IMR-90 (cell line): ENCODE data around the gene SH3RF3. TPM values are rescaled to one million over a fixed set of nuclear protein-coding genes. Genes with fewer than 3 reads are reported as not detected.
A peak's percentile ranks its signal among the peaks of the same experiment; 100 is the strongest.

Source experiments
- ATAC-seq: fragments of 200-7000 bp; cut with Tn5 transposase; 2 replicates; pipeline ENCODE4 v1.9.1; 2020; ENCODE audit warnings: low read depth, mild to moderate bottlenecking, moderate library complexity
- BruUV-seq: library from RNA; stranded (reverse); fragments of 400-500 nt; replicated peaks from 2 replicates; lab custom pipeline; 2021; lab: Mats Ljungman, UMichigan
- CTCF ChIA-PET: fragments of 300-600 bp; formaldehyde crosslinking; extraction: SDS; loops from one replicate; lab custom pipeline; 2021; ENCODE audit warnings: antibody characterized with exemption; lab: Yijun Ruan, JAX
- POLR2A ChIA-PET: fragments of 300-600 bp; sonication (Branson Sonifier 250); formaldehyde crosslinking; loops from one replicate; lab custom pipeline; 2022; ENCODE audit warnings: antibody characterized with exemption; ENCODE audit not compliant: unreplicated experiment; lab: Charles Lee
- DNase-seq: peaks from one replicate; pipeline ENCODE4 v3.0.0; 2013
- H2AFZ ChIP-seq: replicated peaks from 2 replicates; pipeline ENCODE3; 2013; ENCODE audit warnings: low read length, mild to moderate bottlenecking; ENCODE audit not compliant: poor library complexity
- H2AK5ac ChIP-seq: 2 replicates; pipeline ENCODE4 v1.6.1; 2013; ENCODE audit warnings: low read depth, low read length, inconsistent platforms
- H2AK9ac ChIP-seq: replicated peaks from 2 replicates; pipeline ENCODE3; 2013; ENCODE audit warnings: mild to moderate bottlenecking, low read depth, low read length, moderate library complexity; ENCODE audit not compliant: poor library complexity
- H2BK120ac ChIP-seq: 2 replicates; pipeline ENCODE4 v1.6.1; 2013; ENCODE audit warnings: low read depth, low read length, inconsistent platforms
- H2BK15ac ChIP-seq: 3 replicates; pipeline ENCODE4 v1.6.1; 2013; ENCODE audit warnings: low read depth, low read length, inconsistent platforms
- H2BK20ac ChIP-seq: 2 replicates; pipeline ENCODE4 v1.6.1; 2013; ENCODE audit warnings: low read depth, mild to moderate bottlenecking, inconsistent platforms, low read length, moderate library complexity
- H2BK5ac ChIP-seq: 2 replicates; pipeline ENCODE4 v1.6.1; 2013; ENCODE audit warnings: mild to moderate bottlenecking, low read depth, low read length, inconsistent platforms; ENCODE audit not compliant: poor library complexity, severe bottlenecking
- H3K14ac ChIP-seq: replicated peaks from 2 replicates; pipeline ENCODE4 v1.6.1; 2013; ENCODE audit warnings: low read depth, low read length, inconsistent platforms
- H3K18ac ChIP-seq: 2 replicates; pipeline ENCODE4 v1.6.1; 2013; ENCODE audit warnings: low read depth, low read length, control low read depth
- H3K23ac ChIP-seq: 2 replicates; pipeline ENCODE4 v1.6.1; 2013; ENCODE audit warnings: low read depth, low read length, inconsistent platforms
- H3K27ac ChIP-seq: 2 replicates; pipeline ENCODE4 v1.5.1; 2013; ENCODE audit warnings: mild to moderate bottlenecking, control low read depth, low read length; ENCODE audit not compliant: insufficient read depth
- H3K27me3 ChIP-seq: 2 replicates; pipeline ENCODE4 v1.6.1; 2013; ENCODE audit warnings: low read length; ENCODE audit not compliant: control insufficient read depth, insufficient read depth
- H3K36me3 ChIP-seq: 2 replicates; pipeline ENCODE4 v1.6.1; 2013; ENCODE audit warnings: low read length, mixed read lengths; ENCODE audit not compliant: control insufficient read depth, insufficient read depth
- H3K4ac ChIP-seq: 2 replicates; pipeline ENCODE4 v1.6.1; 2013; ENCODE audit warnings: low read depth, low read length, inconsistent platforms
- H3K4me1 ChIP-seq: 2 replicates; pipeline ENCODE4 v1.6.1; 2013; ENCODE audit warnings: low read length, mixed read lengths; ENCODE audit not compliant: control insufficient read depth, insufficient read depth
- H3K4me2 ChIP-seq: 2 replicates; pipeline ENCODE4 v1.6.1; 2013; ENCODE audit warnings: low read depth, mild to moderate bottlenecking, control low read depth, low read length, moderate library complexity
- H3K4me3 ChIP-seq: 2 replicates; pipeline ENCODE4 v1.5.1; 2013; ENCODE audit warnings: low read depth, mild to moderate bottlenecking, control low read depth, low read length, moderate library complexity; ENCODE audit not compliant: insufficient read depth
- H3K56ac ChIP-seq: 2 replicates; pipeline ENCODE4 v1.6.1; 2013; ENCODE audit warnings: low read length, inconsistent platforms; ENCODE audit not compliant: insufficient read depth; ENCODE audit errors: extremely low read depth
- H3K79me1 ChIP-seq, 2 experiments: 2 replicates each; pipeline ENCODE4 v1.6.1; 2013; ENCODE audit warnings: low read length in 2 of 2, inconsistent platforms in 1 of 2, low read depth in 1 of 2
- H3K9ac ChIP-seq: 2 replicates; pipeline ENCODE4 v1.6.1; 2013; ENCODE audit warnings: low read depth, low read length, control low read depth
- H3K9me1 ChIP-seq: 2 replicates; pipeline ENCODE4 v1.6.1; 2013; ENCODE audit warnings: low read length, inconsistent platforms; ENCODE audit not compliant: insufficient read depth
- H3K9me3 ChIP-seq: 2 replicates; pipeline ENCODE4 v1.6.1; 2013; ENCODE audit warnings: low read length; ENCODE audit not compliant: control insufficient read depth, insufficient read depth
- H4K20me1 ChIP-seq: 2 replicates; pipeline ENCODE4 v1.6.1; 2013; ENCODE audit warnings: low read length, inconsistent platforms; ENCODE audit not compliant: insufficient read depth
- H4K5ac ChIP-seq: 2 replicates; pipeline ENCODE4 v1.6.1; 2013; ENCODE audit warnings: mild to moderate bottlenecking, low read depth, low read length, control low read depth
- H4K8ac ChIP-seq, 2 experiments: 2 replicates each; pipeline ENCODE4 v1.6.1; 2013; ENCODE audit warnings: low read depth in 2 of 2, low read length in 2 of 2, control low read depth in 1 of 2, inconsistent platforms in 1 of 2
- H4K91ac ChIP-seq: 2 replicates; pipeline ENCODE4 v1.6.1; 2013; ENCODE audit warnings: low read depth, low read length, inconsistent platforms; ENCODE audit not compliant: insufficient read depth
- BHLHE40 ChIP-seq: fragments of 150-350 bp; IDR thresholded peaks from 2 replicates; pipeline ENCODE4 v1.6.1; 2016; ENCODE audit warnings: mild to moderate bottlenecking, low read depth, low read length
- CEBPB ChIP-seq: IDR thresholded peaks from 2 replicates; pipeline ENCODE4 v1.6.1; 2012; ENCODE audit warnings: low read depth, low read length, improper control_type of control experiment
- FOS ChIP-seq: fragments of 150-350 bp; IDR thresholded peaks from 2 replicates; pipeline ENCODE4 v1.6.1; 2016; ENCODE audit warnings: low read depth, low read length
- MAFK ChIP-seq: IDR thresholded peaks from 2 replicates; pipeline ENCODE4 v1.6.1; 2012; ENCODE audit warnings: low read depth, low read length, improper control_type of control experiment
- MAZ ChIP-seq: IDR thresholded peaks from 2 replicates; pipeline ENCODE4 v1.6.1; 2012; ENCODE audit warnings: low read depth, mild to moderate bottlenecking, low read length, improper control_type of control experiment, moderate library complexity, borderline replicate concordance
- MXI1 ChIP-seq: IDR thresholded peaks from 2 replicates; pipeline ENCODE4 v1.6.1; 2012; ENCODE audit warnings: low read depth, mild to moderate bottlenecking, low read length, moderate library complexity, borderline replicate concordance
- WGBS, 2 experiments: methylation state at CpG; one replicate each; pipeline versions ENCODE4 v1.1.5 to v1.1.7; 2013; ENCODE audit warnings: missing lambda C conversion rate in 2 of 2; ENCODE audit not compliant: insufficient read length in 1 of 2; ENCODE audit errors: extremely low coverage in 2 of 2; 5-methylcytosine and 5-hydroxymethylcytosine counted together
- dilution Hi-C: fragments of 300-500 bp; cut with HindIII; formaldehyde crosslinking; loops from one replicate; pipeline ENCODE4 v1.14.3; 2018; ENCODE audit warnings: low sequenced_read_pairs; ENCODE audit not compliant: unreplicated experiment
- in situ Hi-C: fragments of 300-500 bp; cut with MboI; formaldehyde crosslinking; loops from 3 replicates; pipeline ENCODE4 v1.14.3; 2019; ENCODE audit warnings: low sequenced_read_pairs, inconsistent platforms, mixed read lengths
- intact Hi-C: fragments of 100-400 bp; cut with micrococcal nuclease; formaldehyde crosslinking; loops from 2 replicates; pipeline ENCODE4 v1.10.0; 2022
- polyA plus RNA-seq, 3 experiments: library from polyadenylated mRNA; depleted of rRNA; stranded (reverse); fragments of >200 nt; gene quantifications; 2 replicates each; pipeline ENCODE4 v1.2.3, GENCODE V29; 2012; ENCODE audit warnings: low replicate concordance in 1 of 3
- total RNA-seq: library from RNA; depleted of rRNA; stranded (reverse); fragments of >200 nt; gene quantifications from 2 replicates; pipeline ENCODE4 v1.2.3, GENCODE V29; 2012

SH3RF3 gene
- total and polyA plus RNA-seq, 2 of the 4 experiments (the other 2 are of a cell fraction), result 3.4 to 5.3 TPM

DNA sequence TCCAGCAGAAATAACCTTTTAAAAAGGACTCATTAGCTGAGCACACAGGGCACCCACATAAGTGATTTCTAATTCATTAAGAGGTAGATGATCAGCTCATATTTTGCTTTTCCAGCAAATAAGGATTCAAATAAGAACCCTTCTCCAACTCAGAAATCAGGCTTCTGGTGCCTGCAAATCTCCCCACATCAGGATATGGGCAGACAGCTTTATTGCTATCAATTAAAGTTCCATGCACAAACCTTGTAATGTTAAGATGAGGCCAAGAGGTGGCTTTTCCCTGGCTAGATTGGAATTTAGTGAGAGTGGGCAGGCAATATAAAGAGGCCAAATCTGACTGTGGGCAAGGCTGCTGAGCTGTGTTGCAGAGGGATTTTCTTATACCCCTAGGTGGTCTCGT, 193.6 kb downstream of the SH3RF3 start (continued):
- no peak for TF ChIP-seq MAFK

- peak overlapping the region in 1 of 2 experiments; percentile 75; a peak in 2 of 4 replicates for H4K8ac ChIP-seq
- peak overlapping the region; percentile 66 for H3K18ac ChIP-seq
- no peak overlapping the region for H3K56ac ChIP-seq
- H3K9ac ChIP-seq, result no peak overlapping the region
- peak overlapping the region; percentile 79 for H4K91ac ChIP-seq
- ChIA-PET CTCF (no interaction called here), POLR2A (no interaction called here)
- in situ Hi-C loops, result loop anchor here (25.0 kb wide), 1 partner anchor 188 kb away; the partner anchor contains the start of gene SH3RF3
- peak; percentile 77 for ATAC-seq
- H2BK20ac ChIP-seq, result peak overlapping the region; percentile 58; the same call in 1 of the 2 replicates
- H3K4me2 ChIP-seq, result peak overlapping the region; percentile 60
- peak; percentile 34; the same call in 1 of the 2 replicates for TF ChIP-seq BHLHE40
- peak; percentile 96 for TF ChIP-seq CEBPB
- peak; percentile 21; the same call in 1 of the 2 replicates for TF ChIP-seq FOS
- TF ChIP-seq MAZ, result 0 out of 2 replicates have a peak, but pooled peaks have one; percentile 32
- no peak for TF ChIP-seq MXI1
- H2AK9ac ChIP-seq, result peak overlapping the region; percentile 11
- H3K79me1 ChIP-seq, result peaks cover 61 to 91% of the 10 kb centered on the region in 2 experiments
- peak overlapping the region; percentile 78 for H3K23ac ChIP-seq
- H2BK120ac ChIP-seq, result peak overlapping the region; percentile 77
- WGBS, 2 experiments, result no CpG with 5 or more reads among the region's 6 CpGs
- BruUV-seq, result no TSS peak
- H3K27ac ChIP-seq, result peak overlapping the region; percentile 81; the same call in 1 of the 2 replicates
- H3K9me1 ChIP-seq, result peaks cover 37% of the 10 kb centered on the region
- peak overlapping the region; percentile 57 for H4K5ac ChIP-seq
- H4K20me1 ChIP-seq, result peaks cover 19% of the 10 kb centered on the region; the same call in 1 of the 2 replicates
- H3K27me3 ChIP-seq, result no peaks in the 10 kb centered on the region
- H2AFZ ChIP-seq, result no peak overlapping the region
- H3K4me1 ChIP-seq, result peaks cover 36% of the 10 kb centered on the region
- H3K4ac ChIP-seq, result peak overlapping the region; percentile 86
- H2BK5ac ChIP-seq, result peak overlapping the region; percentile 65
- H2BK15ac ChIP-seq, result peak overlapping the region; percentile 75; the same call in 2 of the 3 replicates
- peak overlapping the region; percentile 68; the same call in 1 of the 2 replicates for H3K14ac ChIP-seq
- intact Hi-C loops, result loop anchor here (5.0 kb wide), 3 partner anchors 112 to 172 kb away; no protein-coding TSS in a partner anchor
- H3K4me3 ChIP-seq, result no peak overlapping the region
- peak; percentile 95 for DNase-seq
- peak overlapping the region; percentile 94 for H2AK5ac ChIP-seq
- peaks cover 4% of the 10 kb centered on the region; the same call in 1 of the 2 replicates for H3K9me3 ChIP-seq
- no peaks in the 10 kb centered on the region for H3K36me3 ChIP-seq
- dilution Hi-C loops, result no loop called here
Observed at GRCh38 chr2:109324861-109325260, 195.9 kb downstream of the SH3RF3 start.
